ENCODE measurements around the gene RNFT2.
"Not testable (repeated sequence)": the region's sequence is repeated elsewhere in the genome, so short reads cannot be mapped to it uniquely, and the experiment has no call there.

Gene RNFT2

DNA sequence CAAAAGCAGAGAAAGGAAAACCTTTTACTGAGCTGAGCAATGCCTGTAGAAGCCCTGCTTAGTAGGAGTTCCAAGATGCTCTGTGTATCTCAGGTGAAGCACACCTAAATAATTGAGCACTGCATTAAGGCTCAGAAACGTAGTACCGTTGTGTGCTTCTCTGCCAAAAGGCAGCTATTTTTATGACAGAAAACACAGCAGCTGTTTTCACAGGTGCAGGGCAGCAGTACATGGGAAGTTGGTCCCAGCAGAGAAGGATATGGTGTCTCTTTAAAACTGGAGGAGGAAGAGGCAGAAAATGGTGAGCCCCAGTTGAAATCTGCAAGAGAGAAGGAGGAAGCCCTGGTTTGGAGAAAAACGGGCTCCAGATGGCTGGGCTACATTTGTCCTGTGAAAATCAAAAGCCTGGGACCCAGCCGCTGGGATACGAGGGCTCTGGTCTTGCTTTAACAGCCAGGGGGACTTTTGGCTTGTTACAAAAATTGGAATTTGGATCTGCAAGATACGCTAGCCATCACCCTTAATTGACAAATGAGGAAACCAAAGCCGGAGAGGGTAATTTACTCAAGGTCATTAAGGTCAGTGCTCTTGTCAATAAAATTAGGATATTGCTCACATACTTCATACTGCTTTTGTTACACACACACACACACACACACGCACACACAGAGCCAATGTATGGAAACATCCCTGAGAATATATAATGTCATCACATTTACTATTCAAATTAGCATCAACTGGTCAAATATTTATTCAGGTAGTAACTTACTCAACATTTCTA, 27.6 kb upstream of the RNFT2 start:
- no peak for DNase-seq

DNA sequence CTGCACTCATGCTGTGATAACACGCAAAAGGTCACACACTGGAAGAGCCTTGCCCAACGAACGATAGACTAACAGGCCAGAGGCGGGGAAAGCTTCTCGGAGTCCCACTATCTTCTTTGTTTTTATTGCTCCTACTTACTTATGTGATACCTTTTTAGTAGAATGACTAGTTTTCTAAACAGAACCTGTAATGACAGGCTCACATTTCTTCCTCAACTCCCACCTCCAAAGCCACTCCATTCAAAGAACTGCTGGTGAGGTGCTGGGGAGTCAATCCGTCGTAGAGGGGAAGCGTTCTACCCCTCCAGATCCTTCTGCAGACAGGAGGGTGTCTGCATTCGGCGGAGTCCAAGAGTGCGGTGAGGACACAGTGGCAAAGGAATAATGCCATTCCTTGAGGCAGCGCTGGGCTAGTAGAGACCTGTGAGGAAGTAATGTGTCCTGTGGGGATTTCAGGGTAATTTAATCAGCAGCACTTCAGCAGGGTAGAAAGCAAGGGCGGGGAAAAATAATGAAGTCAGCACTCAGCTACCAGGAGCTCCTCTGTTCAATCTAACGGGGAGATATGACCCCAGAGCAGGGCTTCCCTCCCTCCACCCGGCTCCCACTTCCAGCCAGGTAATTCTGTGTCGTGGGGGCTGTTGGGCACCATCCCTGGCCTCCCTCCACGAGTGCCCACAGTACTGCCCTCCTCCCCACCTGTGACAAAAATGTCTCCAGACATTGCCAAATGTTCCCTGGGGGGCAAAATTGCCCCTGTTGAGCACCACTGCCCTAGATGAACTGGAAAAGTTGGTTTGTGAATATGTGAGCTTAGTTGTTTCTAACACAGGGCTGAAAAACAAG, 25.4 kb upstream of the RNFT2 start:
- no peak for DNase-seq

DNA sequence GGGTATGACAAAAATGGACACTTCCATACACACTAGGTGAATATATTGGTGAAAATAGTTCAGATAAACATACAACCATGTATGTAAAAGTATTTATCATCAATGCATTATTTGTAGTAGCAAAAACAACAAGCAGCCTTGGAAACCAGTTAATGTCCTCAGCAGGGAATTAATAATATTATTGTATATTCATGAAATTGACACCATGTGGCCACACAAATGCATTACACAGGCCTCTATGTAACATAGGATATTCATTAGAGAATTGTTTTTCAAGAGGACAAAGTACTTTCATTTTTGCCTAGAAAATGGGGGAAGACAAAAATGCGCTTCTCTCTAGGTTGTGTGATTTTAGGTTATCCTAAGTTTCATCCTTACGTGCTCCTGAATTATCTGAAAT, 24.6 kb upstream of the RNFT2 start:
- DNase-seq = no peak

DNA sequence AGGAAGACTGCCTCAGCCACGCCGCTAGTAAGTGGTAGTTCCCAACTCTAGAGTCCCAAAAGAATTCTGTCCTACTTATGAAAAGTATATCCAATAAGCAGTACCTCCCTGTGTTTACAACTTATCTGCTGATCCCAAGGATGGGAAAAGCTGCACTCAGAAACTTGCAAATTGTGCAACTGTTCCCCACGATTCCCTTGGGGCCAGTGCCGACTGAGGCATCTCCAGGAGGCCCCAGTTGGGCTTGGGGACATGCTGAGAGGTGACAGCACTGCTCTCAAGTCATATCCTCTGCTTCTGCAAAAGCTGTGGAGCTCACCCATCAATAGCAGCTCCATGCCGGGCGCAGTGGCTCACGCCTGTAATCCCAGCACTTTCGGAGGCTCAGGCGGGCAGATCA, 23.9 kb upstream of the RNFT2 start:
- no peak for DNase-seq

DNA sequence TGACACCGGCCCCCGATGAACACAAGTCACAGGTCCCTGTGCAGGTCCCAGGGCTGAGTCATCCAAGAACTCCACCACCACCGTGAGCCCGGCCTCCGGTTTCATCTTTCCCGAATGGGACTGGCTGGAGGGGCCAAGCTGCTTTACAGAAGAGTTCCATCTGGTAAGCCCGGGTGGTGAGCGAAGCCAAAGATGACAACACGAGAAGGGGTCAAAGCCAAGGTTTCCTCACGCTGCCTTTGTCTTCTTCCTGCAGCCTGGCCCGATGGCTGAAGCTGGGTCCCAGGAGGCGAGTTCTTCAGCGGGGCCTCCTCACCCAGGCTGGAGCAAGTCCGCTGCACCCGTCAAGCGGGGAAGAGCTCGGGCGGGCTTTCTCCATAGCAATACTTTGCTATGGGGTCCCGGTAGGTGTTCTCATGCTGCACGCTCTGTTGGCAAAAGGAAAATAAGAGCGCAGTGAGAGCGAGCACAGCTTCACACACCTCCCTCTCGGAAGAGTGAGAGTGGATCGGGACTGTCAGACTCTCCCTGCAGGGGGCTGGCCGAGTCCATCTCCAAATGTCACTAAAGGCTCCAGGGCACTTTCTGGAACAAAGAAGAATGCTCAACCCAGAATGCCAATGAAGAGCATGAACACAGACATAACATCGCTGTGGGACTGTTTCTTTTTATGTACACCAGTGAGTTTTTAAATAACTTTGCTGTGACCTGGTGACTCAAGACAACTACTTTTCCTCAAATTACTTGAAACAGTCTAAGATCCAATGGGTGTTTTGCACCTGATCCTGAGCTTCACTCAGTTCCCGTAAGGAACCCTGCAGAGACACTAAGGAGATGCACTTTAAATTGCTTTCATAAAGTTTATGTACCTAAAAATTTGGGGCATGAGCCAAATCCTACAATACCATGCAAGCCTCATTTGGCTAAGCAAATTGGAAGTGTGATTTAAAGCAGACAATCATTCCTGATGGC, 20.4 kb upstream of the RNFT2 start:
- DNase-seq = no peak

DNA sequence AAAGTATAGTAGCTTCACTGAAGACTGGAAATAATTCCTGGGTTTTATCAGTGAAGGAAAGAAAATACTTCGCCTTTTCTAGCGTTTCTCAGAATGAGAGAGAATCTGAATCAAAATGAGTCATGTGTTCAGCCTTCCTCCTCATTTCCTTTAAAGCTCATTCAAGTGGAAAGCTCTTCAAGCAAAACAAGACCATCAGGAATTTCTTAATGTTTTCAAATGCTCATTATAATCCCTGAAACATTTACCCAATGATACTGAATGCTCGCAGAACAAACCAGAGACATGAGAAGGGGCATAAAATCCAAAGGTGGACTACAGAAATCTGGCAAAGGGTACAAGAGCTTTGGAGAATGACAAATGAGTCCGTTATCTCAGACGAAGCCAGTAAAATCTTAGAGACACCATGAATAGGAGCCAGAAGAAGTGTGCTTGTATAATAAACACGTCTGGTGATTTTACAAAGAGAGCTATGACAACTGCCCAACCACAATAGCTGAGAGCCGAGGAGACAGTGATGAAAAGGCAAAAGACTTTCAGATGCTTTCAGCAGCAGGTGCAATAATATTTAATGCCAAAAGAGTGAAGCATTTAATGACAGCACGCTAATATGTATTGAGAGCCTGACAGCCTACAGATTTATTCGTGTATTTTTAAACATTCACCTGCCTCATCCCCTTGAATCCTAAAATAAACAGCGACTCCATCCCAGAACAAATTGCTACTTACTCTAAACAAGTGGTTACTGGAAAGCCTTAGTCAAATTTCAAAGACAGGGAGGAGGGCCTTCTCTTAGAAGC, 19.3 kb upstream of the RNFT2 start:
- DNase-seq = no peak

DNA sequence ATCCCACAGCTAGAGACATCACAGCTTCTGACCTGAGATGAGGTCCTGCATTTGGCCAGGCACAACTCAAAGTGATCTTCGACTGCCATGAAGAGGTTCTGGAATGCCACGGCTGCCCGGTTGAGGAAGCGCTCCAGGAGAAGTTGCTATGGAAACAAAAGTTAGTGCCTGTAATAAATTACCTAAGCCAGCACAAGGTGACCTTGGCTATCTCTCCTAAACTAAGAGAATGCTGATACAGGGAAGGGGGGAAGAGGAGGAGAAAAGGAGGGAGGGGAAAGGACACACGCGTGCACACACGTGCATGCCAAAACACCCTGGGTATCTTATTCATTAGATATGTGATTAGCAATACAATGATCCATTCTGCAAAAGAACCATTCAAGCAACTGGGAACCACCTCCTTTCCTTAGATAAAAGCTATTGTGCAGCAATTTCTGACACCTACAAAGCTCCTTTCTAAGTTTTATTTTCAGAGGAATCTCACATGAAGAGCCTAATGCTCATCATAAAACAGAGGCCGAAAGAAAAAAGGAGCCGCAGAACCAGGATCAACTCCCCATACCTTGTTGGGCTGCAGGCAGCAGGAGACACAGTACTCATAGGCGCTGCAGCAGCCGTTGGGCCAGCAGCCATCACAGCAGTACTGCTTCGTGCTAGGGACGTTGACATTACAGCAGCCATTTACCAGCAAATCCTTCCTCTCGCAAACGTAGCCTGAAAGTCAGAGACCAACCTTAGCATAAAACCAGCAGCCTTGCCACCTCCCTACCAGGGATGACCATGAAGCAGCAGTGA, 18.2 kb upstream of the RNFT2 start:
- DNase-seq = no peak

DNA sequence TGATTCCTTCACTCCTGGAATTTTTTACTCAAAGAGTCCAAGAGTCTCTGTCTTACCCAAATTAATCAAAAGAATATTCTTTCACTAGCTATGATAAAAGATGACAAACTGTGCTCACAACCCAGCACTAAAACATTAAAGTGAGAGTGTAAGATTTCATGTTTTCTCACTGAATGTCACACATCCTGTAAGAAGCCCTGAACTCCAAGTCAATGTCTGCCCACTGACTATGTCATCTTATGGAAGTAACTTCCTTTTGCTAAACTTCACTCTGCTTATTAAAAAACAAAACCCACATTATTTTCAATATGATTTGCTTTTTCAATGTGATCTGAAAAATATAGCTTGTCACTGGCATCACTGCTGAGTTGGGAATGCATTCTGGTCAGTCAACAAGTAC, 15.9 kb upstream of the RNFT2 start:
- no peak for DNase-seq

DNA sequence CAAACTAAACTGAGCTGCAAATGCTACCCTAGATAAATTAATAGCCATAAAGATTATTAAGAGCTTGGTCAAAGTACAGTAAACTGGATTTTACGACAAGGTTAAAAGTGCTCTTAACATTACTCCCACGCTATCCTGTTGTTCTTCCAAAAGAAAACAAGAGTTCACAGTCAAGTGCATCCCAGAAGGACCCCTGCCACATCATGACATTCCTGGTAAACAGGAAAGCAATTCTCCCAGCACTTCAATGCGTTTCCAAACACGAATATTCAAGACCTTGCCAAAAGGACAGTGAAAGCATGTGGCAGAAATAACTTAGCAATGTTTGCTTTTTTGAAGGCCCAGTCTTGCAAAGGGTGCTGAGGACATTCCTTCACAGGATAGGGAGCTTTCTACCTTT, 11.4 kb upstream of the RNFT2 start:
- DNase-seq = no peak

DNA sequence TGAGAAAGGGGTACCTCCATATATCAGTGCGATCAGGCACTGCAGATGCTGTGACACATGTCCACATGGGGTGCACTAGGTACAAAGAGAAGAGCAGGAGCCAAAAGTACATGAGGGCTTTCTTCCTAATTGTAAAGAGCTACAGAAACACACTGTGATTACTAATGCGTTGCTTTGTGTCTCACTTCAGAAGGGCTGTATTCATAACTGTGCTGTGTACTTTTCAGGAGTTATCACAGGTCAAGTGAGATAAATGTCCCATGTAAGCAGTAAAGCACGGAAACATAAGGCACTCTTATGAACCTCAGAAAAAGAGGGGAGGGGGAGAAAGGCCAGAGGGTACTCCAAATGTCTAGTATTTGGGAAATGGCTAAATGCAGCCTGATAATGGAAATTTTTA, 10.9 kb upstream of the RNFT2 start:
- DNase-seq = no peak

DNA sequence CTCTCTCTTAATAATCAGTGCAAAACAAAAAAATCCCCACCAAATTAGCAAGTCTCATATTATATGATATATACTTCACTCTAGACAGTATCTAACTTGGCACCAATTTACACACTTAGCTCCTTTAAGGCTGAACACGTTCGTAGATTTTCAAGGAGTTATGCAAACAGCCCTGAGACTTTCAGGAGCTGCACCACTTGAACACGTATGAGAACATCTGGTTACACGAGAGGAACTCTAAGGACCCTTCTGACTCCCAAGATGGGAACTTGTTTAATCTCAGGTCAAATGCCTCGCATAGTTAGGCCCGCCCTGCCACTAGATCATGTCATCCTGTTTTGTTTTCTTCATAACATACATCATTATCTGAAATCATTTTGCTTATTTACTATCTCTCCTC, 10.2 kb upstream of the RNFT2 start:
- DNase-seq = no peak

DNA sequence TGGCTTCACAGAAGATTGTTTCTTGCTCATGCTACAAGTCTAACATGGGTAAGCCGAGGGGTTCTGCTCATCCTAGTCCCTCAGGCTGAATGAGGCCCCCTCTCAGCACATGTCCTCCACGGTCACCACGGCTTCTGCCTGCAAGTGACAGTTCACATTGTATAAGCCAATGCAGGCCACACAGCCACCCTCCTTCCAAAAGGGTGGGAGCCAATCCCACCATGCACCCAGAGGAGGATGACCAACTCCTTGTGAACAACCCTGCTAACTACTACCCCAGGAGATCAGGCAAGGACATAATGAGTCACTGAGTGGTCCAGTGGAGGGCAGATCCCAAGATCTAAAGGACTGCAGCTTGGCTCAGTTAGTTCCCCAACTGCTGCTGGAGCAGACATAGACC, 6.3 kb upstream of the RNFT2 start:
- DNase-seq = no peak

DNA sequence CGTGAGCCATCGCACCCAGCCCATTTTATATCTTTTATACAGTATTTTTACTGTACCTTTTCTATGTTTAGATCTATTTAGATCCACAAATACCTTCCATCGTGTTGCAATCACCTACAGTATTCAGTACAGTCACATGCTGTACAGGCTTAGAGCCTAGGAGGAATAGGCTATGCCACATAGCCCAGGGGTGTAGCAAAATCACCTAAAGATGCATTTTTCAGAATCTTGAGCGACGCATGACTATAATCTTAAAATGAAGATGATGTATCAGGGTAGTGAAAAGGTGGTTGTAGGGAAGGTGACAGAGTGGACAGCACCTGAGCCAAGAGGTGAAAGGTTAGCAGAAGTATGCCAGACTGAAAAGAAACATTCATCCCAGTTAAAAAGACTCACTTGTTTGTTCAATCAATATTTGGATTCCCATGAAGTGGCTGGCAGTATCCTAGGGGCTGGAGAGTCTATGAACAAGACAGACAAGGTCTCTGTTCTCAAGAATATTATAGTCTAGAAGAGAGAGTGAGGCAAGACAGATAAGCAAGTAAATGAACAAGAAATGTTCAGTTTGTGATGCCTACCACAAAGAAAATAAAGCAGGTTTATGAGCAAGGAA, 3.9 kb upstream of the RNFT2 start:
- DNase-seq = no peak

DNA sequence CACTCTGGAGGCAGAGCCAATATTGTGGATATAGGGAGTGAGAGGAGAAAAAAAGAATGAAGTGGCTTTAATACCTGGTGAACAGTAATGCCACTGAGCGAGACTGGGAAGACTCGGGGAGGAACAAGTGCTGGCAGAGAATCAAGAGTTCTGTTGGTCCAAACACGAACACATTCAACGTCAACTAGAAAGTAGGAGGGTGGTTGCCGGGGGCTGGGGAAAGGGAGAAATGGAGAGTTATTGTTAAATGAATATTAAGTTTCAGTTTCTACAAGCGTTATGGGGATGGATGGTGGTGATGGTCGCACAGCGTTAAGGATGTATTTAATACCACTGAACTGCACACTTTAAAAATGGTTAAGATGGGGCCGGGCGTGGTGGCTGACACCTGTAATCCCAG, 3.0 kb upstream of the RNFT2 start:
- DNase-seq = no peak

DNA sequence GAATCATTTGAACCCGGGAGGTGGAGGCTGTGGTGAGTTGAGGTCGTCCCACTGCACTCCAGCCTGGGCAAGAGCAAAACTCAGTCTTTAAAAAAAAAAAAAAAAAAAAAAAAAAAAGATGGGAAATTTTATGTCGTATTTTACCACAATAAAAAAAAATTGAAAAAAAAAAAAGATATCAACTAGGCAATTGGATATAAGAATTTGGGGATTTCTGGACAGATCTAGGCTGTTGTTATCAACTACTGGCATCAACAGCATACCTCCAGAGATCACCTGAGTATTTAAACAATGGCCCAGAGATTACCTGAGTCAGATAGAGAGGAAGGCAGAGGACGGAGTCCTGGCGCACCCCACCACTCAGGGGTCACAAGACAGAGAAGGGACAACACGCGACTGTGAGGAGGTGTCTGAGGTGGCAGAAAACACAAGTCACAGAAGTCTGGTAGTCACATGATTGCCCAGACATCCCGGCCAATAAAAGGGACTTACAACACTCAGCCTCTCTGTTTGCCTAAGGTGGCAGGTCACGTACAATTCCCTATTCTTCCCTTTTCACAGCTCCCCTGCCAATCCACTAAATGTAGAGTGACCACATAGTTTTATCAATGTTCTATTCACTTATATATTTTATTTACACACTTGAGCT, 2.0 kb upstream of the RNFT2 start:
- DNase-seq = no peak

DNA sequence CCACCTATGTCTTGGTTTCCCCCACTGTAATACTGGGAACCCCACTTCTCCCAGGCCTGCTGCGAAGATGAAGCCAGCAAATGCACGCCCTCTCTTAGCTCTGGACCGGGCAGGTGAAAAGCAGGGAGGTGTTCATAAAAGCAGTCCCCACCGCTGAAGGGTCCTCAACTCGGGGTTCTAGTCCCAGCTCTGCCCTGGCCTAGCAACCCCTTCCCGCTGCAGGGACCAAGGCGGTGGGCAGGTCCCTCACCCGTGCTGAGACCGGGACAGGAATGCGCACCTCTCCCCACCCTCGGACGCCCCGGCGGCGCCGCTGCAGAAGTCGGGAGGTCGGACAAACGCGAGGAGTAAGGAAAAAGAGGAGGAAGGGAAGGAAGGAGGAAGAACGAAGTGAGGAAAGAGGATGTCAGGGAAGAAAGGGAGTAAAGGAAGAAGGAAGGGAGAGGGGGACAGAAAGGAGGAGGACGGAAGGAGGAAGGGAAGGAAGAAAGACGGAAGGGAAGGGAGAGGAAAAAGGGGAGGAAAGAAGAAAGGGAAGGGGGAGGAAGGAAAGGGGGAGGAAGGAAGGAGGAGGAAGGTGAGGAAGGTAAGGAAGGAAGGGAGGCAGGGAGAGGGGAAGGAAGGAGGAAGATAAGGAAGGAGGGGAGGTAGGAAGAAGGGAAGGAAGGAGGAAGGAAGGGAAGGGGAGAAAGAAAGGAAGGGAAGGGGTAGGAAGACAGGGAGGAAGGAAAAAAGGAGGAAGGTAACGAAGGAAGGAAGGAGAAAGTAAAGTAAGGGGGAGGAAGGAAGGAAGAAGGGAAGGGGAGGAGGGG, 947 bp upstream of the RNFT2 start:
- no peak for DNase-seq

DNA sequence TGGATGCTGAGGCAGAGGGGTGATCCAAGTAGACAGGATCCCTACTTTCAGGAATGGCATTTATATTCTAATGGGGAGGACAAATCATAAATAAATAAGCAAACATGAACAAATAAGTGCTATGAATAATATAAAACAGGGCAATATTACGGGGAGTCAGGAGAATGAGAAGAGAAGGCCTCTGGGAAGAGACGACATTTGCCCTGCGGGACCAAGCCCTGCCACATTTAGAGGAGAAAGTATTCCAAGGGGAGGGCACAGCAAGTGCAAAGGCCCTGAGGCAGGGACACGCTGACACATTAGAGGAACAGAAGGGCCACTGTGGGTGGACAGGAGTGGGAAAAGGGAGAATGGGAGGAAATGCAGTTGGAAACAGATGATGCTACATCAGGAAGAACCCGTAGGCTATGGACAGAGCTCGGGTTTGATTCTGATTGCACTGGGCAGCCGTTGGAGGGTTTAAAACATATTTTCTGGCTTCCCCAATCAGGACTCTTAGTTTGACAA, 1.3 kb downstream of the RNFT2 start:
- DNase-seq = no peak

DNA sequence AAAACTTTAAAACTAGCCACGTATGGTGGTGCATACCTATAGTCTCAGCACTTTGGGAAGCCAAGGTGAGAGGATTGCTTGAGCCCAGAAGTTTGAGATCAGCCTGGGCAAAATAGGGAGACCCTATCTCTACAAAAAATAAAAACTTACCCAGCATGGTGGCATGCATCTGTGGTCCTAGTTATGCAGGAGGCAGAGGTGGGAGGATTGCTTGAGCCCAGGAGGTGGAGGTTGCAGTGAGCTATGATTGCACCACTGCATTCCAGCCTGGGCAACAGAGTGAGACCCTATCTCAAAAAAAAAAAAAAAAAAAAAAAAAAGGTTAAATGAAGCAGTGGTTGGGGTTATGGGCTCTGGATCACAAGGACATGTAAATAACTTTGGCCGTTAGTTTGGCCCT, 4.7 kb downstream of the RNFT2 start:
- DNase-seq = not testable (repeated sequence)

DNA sequence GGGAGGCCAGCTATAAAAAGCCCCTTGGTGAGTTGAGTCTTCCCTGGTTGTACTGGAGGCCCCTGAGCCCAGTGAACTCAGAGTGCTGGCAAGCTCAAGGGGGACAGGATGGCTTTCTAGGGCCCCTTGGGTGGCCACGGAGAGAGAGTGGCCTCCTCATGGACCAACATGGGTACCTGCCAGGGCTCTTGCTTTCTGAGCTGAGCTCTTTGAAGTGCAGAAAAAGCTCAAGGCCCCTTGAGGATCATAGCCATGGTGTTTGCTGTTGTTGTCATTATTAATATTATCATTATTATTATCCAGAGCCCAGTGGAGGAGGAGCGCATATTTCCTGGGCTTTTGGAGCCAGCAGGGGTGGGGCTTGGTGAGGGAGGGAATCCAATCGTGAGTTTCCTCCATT, 6.7 kb downstream of the RNFT2 start:
- DNase-seq = no peak
